HT-29 (cell line): ENCODE data around the gene KLK2. TPM values are rescaled to one million over a fixed set of nuclear protein-coding genes. Genes with fewer than 3 reads are reported as not detected.

Experiments
- DNase-seq: peaks from one replicate; pipeline ENCODE4 v3.0.0-alpha.2; 2015; ENCODE audit warnings: low spot score
- total RNA-seq: library from RNA; depleted of rRNA; stranded (reverse); fragments of >200 nt; shearing (Covaris generic); gene quantifications from 2 replicates; pipeline ENCODE4 v1.2.3, GENCODE V29; 2014; rRNA removed

Gene KLK2
- not detected in 2 replicates for total RNA-seq

DNA sequence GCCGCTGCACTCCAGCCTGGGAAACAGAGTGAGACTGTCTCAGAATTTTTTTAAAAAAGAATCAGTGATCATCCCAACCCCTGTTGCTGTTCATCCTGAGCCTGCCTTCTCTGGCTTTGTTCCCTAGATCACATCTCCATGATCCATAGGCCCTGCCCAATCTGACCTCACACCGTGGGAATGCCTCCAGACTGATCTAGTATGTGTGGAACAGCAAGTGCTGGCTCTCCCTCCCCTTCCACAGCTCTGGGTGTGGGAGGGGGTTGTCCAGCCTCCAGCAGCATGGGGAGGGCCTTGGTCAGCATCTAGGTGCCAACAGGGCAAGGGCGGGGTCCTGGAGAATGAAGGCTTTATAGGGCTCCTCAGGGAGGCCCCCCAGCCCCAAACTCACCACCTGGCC, at the start of gene KLK2:
TSS of gene KLK2 (plus strand) at position 384 of the 400 bp plus-strand sequence. CDS start 35 bp downstream, outside the sequence.
- no peak for DNase-seq

DNA sequence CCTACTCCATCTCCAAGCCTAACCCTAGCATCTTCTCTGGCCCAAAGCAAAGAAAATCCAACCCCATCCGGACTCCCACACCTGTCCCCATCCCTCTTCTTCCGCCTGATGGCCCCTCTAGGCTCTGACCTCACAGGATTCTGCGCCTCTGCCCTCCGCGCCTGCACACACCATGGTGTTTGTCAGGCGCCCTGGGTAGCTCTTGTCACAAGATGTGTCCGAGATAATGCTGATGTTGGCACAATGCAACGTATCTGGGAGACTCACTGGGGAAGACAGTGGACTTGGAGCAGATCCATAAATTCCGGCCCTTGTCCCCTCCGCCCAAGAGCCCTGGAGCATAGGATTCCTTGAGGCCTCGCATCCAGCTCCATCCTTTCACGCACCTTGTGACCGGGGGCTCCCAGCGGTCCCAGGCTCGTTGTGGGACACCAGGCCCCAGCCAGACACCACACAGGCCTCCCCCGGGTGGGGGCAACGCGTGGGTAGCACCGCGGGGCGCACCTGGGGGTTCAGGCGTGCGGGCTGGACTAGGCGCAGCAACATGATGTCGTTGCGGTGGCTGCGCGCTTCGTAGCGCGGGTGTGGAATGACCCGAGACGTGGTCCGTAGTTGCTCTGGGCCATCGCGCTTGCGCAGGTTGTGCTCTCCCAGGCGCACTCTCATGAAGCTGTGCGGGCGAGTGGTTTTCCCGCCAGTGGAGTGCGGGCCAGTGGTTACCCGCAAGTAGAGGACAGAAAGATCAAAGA, 46.6 kb upstream of the KLK2 start:
- no peak for DNase-seq

DNA sequence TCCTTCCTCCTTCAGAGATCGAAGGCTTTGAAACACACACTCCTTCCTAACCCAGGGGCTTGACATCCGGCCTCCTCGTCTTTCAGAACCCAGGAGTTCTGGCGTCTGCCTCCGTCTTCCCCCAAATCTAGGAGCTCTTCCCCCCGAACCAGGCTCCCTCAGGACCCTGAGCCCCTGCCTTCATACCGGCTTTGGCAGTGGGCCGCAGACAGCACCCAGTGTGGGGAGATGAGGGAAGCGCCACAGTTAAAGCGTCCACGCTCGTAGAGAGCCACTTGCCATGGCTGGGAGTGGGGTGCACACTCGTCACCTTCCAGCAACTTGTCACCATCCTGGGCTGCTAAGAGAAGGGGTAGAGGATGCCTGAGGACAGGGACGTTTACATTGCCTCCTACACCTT, 45.8 kb upstream of the KLK2 start:
- no peak for DNase-seq

DNA sequence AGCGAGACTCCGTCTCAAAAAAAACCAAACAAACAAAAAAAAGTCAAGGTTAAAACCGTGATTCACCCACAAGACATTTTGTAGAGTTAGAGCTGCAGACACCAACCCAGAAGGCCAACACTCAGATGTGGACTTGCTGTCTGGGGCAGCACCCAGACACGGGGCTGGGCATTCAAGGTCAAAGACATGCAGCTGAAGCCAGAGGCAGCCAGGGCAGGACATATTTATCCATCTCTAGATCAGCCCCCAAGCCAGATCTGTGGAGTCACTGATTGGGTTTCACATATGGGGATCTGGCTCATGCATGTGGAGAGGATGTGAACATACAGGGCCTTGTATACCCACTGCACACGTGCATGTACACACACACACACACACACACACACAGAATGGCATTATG, 43.4 kb upstream of the KLK2 start:
- no peak for DNase-seq

DNA sequence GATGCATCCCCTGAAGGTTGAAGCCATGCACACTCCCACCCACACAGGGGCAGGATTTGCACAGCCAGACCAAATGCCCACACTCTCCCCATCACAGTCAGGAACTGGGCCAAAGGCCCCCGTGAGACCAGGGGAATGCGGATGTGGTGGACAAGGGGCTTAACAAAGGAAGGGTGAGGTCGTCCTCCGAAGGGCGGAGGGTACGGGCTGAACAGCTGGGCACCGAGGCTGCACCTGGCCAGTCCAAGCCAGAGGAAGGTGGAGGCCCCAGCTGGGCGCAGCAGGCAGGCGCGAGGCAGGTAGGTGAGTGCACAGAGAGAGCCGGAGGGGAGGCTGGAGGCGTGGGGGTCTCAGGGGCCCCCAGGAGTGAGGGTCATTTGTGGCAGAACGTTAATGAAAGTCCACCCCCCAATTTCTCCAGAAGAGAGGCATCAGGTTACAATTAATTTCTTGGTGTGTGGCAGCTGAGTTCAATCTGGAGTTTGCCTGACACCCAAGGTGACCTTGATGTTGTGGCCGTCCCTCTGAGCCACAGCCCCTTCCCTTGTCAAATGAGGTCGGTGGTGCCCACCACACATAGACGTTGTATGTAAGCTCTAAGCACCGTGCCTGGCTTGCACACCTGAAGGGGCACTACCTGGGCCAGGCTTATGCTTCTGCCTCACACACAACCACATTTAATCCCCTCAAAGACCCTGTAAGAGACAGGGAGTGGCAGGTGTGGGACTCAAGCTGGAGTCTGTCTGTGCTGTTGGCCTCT, 42.8 kb upstream of the KLK2 start:
- DNase-seq, result peak; percentile 25

DNA sequence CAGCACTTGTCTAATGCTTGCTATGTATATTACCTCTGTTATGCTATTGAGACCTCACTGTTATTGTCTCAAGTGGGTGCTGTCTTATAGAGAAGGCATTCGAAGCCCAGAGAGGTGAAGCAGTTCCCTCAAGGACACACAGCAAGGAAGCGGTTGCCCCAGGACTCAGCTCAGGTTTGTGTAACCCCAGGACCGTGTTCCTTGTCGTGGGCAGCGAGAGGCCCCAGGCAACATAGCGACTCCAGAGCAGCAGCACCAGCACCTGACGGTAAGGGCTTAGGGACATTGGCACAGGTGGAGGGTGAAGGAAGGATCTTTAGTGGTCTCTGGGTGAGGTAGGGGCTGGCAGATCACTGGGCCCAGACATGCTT, 42.2 kb upstream of the KLK2 start:
- no peak for DNase-seq

DNA sequence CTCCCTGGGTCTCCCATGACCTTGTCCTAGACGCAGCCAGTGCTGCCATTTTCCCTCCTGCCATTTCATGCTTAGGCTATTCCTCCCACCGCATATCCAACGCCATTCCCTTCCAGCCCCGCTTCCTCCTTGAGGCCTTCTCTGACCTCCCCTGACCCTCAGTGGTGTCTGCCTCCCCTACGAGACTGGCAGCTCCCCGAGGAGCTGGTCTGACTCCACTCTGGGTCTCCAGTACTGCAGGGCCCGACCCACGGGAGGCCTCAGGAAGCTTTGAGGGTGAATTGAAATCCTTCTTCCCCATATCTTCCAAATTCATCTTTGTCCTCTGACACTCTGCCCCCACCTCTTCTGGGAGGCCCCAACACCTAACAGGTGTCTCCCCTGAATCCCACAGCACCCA, 40.6 kb upstream of the KLK2 start:
- DNase-seq, result no peak

DNA sequence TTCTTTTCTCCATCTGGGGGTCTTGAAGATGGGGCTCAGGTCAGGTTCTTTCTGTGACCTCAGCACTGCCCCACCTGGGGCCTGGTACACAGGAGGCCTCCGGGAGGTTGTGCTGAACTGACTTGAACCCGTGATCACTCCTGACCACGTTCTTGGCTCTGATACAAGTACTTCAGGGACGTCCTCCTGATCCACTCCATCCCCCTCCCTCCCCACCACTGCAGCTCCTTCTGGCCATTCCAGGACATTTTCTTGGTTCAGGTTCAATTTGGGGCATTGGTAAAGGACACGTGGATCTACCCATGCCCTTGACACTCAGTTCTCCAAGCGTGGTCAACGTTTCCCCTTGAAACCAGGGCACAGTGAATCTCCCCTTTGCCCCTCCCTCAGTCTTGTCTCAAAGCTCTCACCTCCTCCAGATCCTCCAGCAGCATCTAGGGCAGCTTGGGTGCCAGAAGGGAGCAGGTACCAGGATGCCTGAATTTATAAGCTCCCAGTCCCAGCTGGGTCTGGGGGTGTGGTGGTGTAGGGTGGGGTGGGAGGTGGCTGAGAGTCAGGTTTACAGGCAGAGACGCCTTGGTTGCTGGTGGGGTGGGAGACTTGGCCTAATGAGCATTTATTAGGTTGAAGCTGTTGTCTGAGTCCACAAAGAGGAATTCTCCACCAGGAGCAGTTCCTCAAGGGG, 40.0 kb upstream of the KLK2 start, which contains the start of gene KLK15:
TSS of gene KLK15 (minus strand) at position 458 of the 685 bp plus-strand sequence. CDS start 2,082 bp downstream, outside the sequence.
- DNase-seq, result no peak

DNA sequence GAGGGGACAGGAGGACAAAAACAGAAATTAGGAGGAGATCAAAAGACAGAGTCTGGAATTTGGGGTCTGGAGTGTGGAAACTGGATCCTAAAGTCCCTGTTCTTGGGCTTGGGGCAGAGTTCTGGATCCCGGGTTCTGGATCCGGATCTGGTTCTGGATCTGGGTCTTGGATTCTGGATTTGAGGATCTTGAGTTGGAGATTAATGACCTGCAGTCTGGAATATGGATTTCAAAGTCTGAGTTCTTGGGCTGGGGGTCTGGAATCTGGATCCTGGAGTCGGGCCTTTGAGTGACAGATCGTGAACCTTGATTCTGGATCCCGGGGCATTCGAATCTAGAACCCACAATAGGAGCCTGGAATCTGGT, 39.5 kb upstream of the KLK2 start:
- no peak for DNase-seq

DNA sequence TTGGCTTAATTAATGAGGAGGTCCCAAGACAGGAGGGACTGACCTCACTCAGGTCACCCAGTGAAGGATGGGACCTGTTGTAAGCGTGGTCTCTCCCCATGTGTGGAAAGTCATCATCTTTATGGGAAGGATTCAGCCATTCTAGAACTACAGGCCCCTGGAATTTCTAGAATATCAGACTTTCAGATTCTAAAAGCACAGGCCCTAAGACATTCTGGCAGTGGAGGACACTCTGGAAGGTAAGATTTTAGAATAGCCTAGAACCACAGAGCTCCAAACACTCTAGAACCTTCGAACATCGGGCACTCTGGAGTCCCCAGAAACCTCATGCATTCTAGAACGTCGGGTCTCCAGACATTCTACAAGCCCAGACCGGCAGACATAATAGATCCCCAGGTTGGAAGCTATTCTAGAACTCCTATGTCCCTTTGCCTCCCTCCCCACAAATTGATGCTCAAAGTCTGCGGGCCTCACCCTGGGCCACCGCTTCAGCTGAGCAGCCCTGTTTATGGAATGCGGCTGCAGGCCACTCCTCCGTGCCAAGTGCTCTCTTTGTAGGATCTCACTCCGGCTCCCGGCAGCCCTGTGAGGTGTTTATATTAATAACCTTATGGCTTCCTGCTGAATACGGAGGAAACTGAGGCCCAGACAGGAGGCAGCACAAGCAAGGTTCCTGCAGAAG, 38.0 kb upstream of the KLK2 start:
- DNase-seq, result peak; percentile 72

DNA sequence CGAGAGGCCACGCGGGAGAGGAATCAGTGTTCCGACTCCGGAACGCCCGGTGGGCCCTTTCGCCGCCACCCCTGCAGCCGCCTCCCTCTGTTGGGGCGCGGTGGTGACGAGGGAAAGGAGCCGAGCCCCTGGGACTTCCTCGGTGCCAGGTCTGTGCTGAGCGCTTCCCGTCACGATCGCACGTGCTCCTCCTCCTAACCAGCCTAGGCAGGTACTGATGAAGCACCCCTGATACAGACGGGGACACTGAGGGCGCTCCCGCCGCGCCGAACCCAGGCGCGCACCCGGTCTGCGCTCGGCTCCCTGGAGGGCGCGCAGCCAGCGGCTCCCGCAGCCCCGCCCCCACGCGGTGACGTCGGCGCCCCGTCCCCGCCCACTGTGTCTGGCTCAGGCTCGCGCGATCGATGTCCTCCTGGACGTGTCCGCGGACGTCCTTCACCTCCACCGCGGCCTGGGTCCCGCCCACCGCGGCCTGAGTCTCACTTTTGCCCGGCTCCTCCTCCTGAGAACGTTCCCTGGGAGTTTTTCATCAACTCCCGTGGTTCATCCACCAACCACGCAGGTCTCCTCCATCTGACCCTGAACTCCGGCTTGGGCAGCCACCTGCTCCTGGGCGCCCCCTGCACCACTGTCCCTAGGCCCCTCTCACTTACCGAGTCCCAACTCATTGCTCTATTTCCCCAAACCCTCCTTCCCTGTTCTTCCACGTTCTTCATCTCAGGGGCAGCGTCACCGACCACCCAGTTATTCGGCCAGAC, 37.3 kb upstream of the KLK2 start:
- DNase-seq, result peak; percentile 92

DNA sequence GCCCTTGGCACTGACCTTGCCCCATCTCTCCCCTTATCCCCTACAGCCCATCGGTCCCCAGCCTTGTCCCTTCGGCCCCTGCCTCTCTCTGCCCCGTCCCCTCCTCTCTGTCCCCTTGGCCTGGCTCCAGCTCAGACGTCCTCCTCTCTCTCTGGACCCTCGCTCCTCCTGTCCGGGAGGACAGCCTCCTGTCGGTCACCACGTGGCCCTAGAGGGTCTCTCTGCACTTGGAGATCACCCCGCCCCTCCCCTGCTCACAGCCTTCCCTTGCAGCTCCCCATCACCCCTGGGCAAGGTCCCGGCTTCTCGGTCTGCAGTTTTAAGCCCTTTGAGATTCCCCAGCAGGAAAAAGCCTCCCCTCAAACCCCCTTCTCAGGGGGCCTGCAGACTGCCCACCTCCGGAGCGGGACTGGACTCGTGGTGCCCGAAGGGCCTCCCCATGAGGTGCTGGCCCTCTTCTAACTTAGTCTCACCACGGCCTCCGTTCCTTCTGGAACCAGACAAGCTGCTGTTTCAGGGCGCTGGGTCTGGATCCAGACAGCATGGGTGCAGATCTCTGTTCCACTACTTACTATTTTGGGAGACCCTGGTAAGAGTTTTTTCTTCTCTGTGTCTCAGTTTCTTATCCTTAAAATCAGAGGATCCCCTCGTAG, 36.6 kb upstream of the KLK2 start:
- no peak for DNase-seq

DNA sequence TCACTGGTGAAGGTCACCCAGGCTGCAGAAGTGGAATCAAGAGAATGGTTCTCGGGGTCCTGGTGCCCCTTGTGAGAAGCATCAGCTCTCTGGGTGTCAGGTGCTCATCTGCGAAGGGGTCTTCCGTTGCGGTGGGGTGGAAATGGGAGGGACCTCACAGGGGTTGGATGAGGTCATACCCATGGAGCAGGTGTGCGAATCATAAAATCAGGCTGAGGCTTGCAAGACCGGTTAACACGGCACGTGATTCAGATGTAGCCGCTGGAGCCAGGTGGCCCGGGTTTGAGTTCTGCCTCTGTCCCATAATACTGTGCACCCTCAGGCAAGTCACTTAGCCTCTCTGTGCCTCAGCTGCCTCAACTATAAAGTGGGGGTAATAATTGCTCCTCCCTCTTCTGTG, 35.9 kb upstream of the KLK2 start:
- no peak for DNase-seq

DNA sequence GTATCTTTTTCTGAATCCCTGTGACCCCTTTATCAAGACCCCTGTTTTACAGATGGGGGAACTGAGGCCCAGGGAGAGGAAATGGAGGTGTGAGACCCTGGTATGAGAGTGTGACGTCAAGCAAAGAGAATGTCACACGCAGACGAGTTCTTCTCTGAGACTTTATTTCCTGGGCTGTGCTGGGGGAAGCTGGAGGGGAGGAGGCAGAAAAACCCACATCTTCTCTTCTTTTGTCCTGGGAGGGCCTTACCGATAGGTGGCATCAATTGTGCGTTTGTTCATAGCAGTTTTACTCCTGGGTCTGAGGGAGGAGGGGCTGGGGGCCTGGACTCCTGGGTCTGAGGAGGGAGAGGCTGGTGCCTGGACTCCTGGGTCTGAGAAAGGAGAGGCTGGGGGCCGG, 35.0 kb upstream of the KLK2 start:
- peak; percentile 38 for DNase-seq

DNA sequence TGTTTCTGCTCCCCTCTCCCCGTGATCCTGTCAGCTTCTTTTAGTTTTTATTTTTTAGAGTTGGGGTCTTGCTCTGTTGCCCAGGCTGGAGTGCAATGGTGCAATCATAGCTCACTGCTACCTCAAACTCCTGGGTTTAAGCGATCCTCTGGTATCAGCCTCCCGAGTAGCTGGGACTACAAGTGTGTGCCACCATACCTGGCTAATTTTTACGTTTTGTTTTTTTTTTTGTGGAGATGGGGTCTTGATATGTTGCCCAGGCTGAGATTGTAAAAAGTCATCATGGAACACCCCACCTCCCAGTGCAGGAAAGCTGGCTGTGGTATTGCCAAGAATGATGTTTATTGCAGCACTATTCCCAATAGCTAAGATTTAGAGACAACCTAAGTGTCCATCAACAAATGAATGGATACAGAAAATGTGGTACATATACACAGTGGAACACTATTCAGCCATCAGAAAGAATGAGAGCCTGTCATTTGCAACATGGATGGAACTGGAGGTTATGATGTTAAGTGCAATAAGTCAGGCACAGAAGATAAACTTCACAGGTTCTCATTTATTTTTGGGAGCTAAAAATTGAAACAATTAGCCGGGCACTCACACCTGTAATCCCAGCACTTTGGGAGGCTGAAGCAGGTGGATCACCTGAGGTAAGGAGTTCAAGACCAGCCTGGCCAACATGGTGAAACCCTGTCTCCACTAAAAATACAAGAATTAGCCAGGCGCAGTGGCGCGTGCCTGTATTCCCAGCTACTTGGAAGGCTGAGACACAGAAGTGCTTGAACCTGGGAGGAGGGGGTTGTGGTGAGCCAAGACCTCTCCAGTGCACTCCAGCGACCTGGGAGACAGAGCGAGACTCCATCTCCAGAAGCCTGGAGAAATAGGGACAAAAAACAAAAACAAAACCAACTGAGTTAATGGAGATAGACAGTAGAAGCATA, 33.3 kb upstream of the KLK2 start:
- DNase-seq, result no peak

DNA sequence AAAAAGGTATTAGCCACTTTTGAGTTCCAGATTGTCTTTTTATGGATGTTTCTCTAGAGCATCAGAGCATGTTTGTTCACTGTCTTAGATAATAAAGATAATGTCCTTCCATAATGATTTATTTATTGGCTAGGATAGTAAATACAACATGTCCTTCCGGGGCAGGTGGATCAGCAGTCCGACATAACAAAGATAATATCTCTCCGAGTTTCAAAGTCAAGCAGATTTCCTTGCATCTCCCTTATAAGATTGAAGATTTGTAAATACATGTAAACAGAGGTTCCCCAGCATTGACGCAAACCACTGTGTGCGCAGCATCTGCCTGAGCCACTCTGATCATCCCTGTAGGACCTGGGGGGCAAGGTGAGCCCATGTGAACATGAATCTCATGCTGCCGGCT, 31.1 kb upstream of the KLK2 start:
- DNase-seq, result no peak

DNA sequence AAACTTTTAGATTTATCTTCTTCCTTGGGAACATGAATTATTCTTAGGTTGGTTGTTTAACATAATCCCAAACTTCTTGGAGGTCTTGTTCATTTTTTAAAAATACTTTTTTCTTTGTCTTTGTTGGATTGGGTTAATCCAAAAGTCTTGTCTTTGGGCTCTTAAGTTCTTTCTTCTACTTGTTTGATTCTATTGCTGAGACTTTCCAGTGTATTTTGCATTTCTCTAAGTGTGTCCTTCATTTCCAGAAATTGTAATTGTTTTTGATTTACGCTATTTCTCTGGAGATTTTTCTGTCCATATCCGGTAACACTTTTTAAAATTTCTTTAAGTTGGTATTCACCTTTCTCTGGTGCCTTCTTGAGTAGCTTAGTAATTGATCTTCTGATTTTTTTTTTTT, 30.0 kb upstream of the KLK2 start:
- no peak for DNase-seq

DNA sequence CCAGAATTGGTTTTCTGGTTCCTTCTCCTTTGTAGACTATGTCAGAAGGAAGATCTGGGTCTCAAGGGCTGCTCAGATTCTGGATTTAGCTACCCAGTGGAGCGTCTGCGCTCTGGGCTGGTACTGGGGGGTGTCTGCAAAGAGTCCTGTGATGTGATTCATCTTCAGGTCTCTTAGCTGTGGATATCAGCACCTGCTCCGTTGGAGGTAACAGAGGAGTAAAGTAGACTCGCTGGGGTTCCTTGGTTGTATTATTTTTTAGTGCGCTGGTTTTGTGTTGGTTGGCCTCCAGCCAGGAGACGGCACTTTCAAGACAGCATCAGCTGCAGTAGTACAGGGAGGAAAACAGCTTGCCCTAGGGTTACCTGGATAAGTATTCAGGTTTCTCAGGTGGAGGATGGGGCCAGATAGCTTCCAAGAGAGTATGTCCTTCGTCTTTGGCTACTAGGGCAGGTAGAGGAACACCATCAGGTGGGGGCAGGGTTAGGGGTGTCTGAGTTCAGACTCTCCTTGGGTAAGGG, 29.5 kb upstream of the KLK2 start:
- DNase-seq, result no peak

DNA sequence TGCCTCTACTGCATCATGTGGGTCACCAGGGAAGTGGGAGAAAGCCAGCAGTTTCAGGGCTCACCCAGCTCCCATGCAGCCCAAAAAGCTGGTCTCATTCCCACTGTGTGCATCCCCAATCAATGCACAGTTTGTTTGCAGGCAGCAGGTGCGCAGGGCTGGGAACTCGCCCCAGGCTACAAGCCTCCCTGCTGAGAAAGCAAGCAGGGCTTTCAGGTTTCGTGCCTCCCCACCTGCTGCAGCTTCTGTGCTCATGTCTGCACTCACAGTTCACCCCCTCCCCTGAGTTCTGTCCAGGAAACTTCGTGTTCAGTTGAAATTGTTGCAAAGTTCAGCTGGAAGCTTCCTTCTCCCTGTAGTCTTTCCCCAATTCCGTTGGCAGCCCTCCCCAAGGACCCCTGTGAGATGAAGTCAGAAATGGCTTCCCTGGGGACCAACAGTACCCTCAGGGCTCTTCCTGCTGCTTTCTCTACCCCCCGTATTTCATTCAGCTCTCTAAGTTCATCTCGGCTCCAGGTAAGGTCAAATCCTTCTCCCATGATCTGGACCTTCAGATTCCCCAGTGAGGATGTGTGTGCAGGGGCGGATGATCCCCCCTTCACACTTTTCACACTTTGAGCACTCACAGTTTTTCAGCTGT, 28.8 kb upstream of the KLK2 start:
- no peak for DNase-seq
